NT2/D1 (cell line): ENCODE data around the gene SEMA4B.

Experiments
- SUZ12 ChIP-seq: IDR thresholded peaks from 2 replicates; pipeline ENCODE4 v1.6.1; 2011; ENCODE audit not compliant: insufficient read length, insufficient read depth; ENCODE audit errors: extremely low read depth
- YY1 ChIP-seq: IDR thresholded peaks from 2 replicates; pipeline ENCODE4 v1.6.1; 2011; ENCODE audit not compliant: insufficient read length, insufficient read depth
- ZNF274 ChIP-seq: IDR thresholded peaks from 2 replicates; pipeline ENCODE4 v1.6.1; 2011; ENCODE audit warnings: mild to moderate bottlenecking, low read depth, low read length

GRCh38 chr15:90191344-90191687 lies 9.8 kb upstream of the SEMA4B start:
- TF ChIP-seq YY1 (no peak), ZNF274 (no peak), SUZ12 (no peak)
